Small intestine (tissue), 16 donors: Measurements from ENCODE around the gene H19. TPM values are rescaled to one million over a fixed set of nuclear protein-coding genes. Genes with fewer than 3 reads are reported as not detected.

Source experiments
- DNase-seq, 2 donors: peaks; one replicate each; pipeline versions ENCODE4 v3.0.0 to v3.0.0-alpha.2; 2013
- FAIRE-seq: peaks from 2 replicates; lab custom pipeline; 2012; peaks lifted over from hg19 to GRCh38; lab: Jason Lieb, UNC
- H3K27ac ChIP-seq, 3 donors: one replicate each; pipeline ENCODE4 v1.5.1; 2013; ENCODE audit warnings: low read length in 2 of 3, mild to moderate bottlenecking in 2 of 3, control low read depth in 1 of 3, inconsistent platforms in 1 of 3, low read depth in 1 of 3, moderate library complexity in 1 of 3
- H3K27me3 ChIP-seq, 3 donors: one replicate each; pipeline ENCODE4 v1.6.1; 2013; ENCODE audit warnings: low read length in 3 of 3, inconsistent platforms in 1 of 3; ENCODE audit not compliant: control insufficient read depth in 3 of 3, insufficient read depth in 3 of 3
- H3K36me3 ChIP-seq, 3 donors: one replicate each; pipeline ENCODE4 v1.6.1; 2013; ENCODE audit warnings: low read length in 3 of 3, inconsistent platforms in 1 of 3, low read depth in 1 of 3, mild to moderate bottlenecking in 1 of 3, moderate library complexity in 1 of 3; ENCODE audit not compliant: control insufficient read depth in 3 of 3, insufficient read depth in 2 of 3
- H3K4me1 ChIP-seq, 3 donors: one replicate each; pipeline ENCODE4 v1.6.1; 2013; ENCODE audit warnings: low read length in 2 of 3, inconsistent platforms in 1 of 3, low read depth in 1 of 3, mild to moderate bottlenecking in 1 of 3, moderate library complexity in 1 of 3; ENCODE audit not compliant: control insufficient read depth in 3 of 3, insufficient read depth in 2 of 3
- H3K4me3 ChIP-seq, 3 donors: one replicate each; pipeline ENCODE4 v1.5.1; 2013; ENCODE audit warnings: low read length in 3 of 3, control low read depth in 1 of 3, inconsistent platforms in 1 of 3, low read depth in 1 of 3, mild to moderate bottlenecking in 1 of 3, moderate library complexity in 1 of 3
- H3K9me3 ChIP-seq, 2 donors: one replicate each; pipeline ENCODE4 v1.6.1; 2013; ENCODE audit warnings: low read depth in 1 of 2, low read length in 1 of 2; ENCODE audit not compliant: control insufficient read depth in 2 of 2, insufficient read depth in 1 of 2
- WGBS, 3 donors: extraction: QIAGEN DNeasy Blood & Tissue Kit; methylation state at CpG; one replicate each; pipeline ENCODE4 v1.1.7; 2013; 5-methylcytosine and 5-hydroxymethylcytosine counted together
- long read RNA-seq, 10 donors: transcript quantifications; one replicate each; lab custom pipeline, GENCODE V29; 2026
- polyA plus RNA-seq, 4 donors: library from polyadenylated mRNA; stranded (reverse) in 3 of 4; unstranded in 1 of 4; fragments of 200-250 nt in 3 of 4; fragments of 120-200 nt in 1 of 4; gene quantifications; one replicate each; pipeline versions ENCODE4 v1.2.1 to v1.2.3, GENCODE V29; 2013
- donor health status: healthy with polysubstance abuse.
- donor health status: control.
- donor health status: control.
- donor health status: Bipolar disorder and iron deficiency.
- donor health status: healthy.

H19 gene
- 1,000 to 10,000 TPM in 1 of 4 donors, 10 to 100 TPM in 3; 18.9 to 3,336 (median 28.3) TPM for polyA plus RNA-seq
- long read RNA-seq, donor 1, transcript H19-203 (5 exons, 2,348 nt): major isoform, 408 of 2,189 reads
- long read RNA-seq, donor 1, transcript H19-211 (4 exons, 592 nt): minor isoform, 59 of 2,189 reads
- long read RNA-seq, donor 1, transcript H19-207 (3 exons, 489 nt): minor isoform, 311 of 2,189 reads
- long read RNA-seq, donor 1, transcript H19-201 (4 exons, 1,771 nt): minor isoform, 362 of 2,189 reads
- long read RNA-seq, donor 1, partial matches to known transcripts: 781 of 2,189 reads
- long read RNA-seq, donor 1, other reads (novel, unspliced or antisense): 213 of 2,189 reads
- long read RNA-seq, donor 2, transcript H19-203 (5 exons, 2,348 nt): major isoform, 59 of 292 reads
- long read RNA-seq, donor 2, transcript H19-211 (4 exons, 592 nt): minor isoform, 22 of 292 reads
- long read RNA-seq, donor 2, transcript H19-207 (3 exons, 489 nt): minor isoform, 40 of 292 reads
- long read RNA-seq, donor 2, transcript H19-201 (4 exons, 1,771 nt): minor isoform, 45 of 292 reads
- long read RNA-seq, donor 2, partial matches to known transcripts: 120 of 292 reads
- long read RNA-seq, donor 2, other reads (novel, unspliced or antisense): 0 of 292 reads
- long read RNA-seq, donor 3, transcript H19-211 (4 exons, 592 nt): minor isoform, 26 of 1,806 reads
- long read RNA-seq, donor 3, transcript H19-201 (4 exons, 1,771 nt): major isoform, 282 of 1,806 reads
- long read RNA-seq, donor 3, transcript H19-203 (5 exons, 2,348 nt): minor isoform, 276 of 1,806 reads
- long read RNA-seq, donor 3, transcript H19-207 (3 exons, 489 nt): minor isoform, 115 of 1,806 reads
- long read RNA-seq, donor 3, partial matches to known transcripts: 1,000 of 1,806 reads
- long read RNA-seq, donor 3, other reads (novel, unspliced or antisense): 75 of 1,806 reads
- long read RNA-seq, donor 4, transcript H19-201 (4 exons, 1,771 nt): minor isoform, 13 of 91 reads
- long read RNA-seq, donor 4, transcript H19-207 (3 exons, 489 nt): major isoform, 23 of 91 reads
- long read RNA-seq, donor 4, transcript H19-203 (5 exons, 2,348 nt): minor isoform, 21 of 91 reads
- long read RNA-seq, donor 4, partial matches to known transcripts: 28 of 91 reads
- long read RNA-seq, donor 4, other reads (novel, unspliced or antisense): 0 of 91 reads
- long read RNA-seq, donor 5, transcript H19-207 (3 exons, 489 nt): minor isoform, 35 of 347 reads
- long read RNA-seq, donor 5, transcript H19-211 (4 exons, 592 nt): minor isoform, 18 of 347 reads
- long read RNA-seq, donor 5, transcript H19-201 (4 exons, 1,771 nt): minor isoform, 48 of 347 reads
- long read RNA-seq, donor 5, transcript H19-203 (5 exons, 2,348 nt): major isoform, 106 of 347 reads
- long read RNA-seq, donor 5, partial matches to known transcripts: 124 of 347 reads
- long read RNA-seq, donor 5, other reads (novel, unspliced or antisense): 6 of 347 reads
- long read RNA-seq, donor 6, transcript H19-211 (4 exons, 592 nt): minor isoform, 36 of 733 reads
- long read RNA-seq, donor 6, transcript H19-203 (5 exons, 2,348 nt): major isoform, 132 of 733 reads
- long read RNA-seq, donor 6, transcript H19-207 (3 exons, 489 nt): minor isoform, 119 of 733 reads
- long read RNA-seq, donor 6, transcript H19-201 (4 exons, 1,771 nt): minor isoform, 111 of 733 reads
- long read RNA-seq, donor 6, partial matches to known transcripts: 239 of 733 reads
- long read RNA-seq, donor 6, other reads (novel, unspliced or antisense): 72 of 733 reads
- long read RNA-seq, donor 7: 0 reads
- long read RNA-seq, donor 8, transcript H19-203 (5 exons, 2,348 nt): major isoform, 114 of 365 reads
- long read RNA-seq, donor 8, transcript H19-201 (4 exons, 1,771 nt): minor isoform, 58 of 365 reads
- long read RNA-seq, donor 8, transcript H19-207 (3 exons, 489 nt): minor isoform, 60 of 365 reads
- long read RNA-seq, donor 8, transcript H19-211 (4 exons, 592 nt): minor isoform, 33 of 365 reads
- long read RNA-seq, donor 8, partial matches to known transcripts: 93 of 365 reads
- long read RNA-seq, donor 8, other reads (novel, unspliced or antisense): 0 of 365 reads
- long read RNA-seq, donor 9, transcript H19-211 (4 exons, 592 nt): minor isoform, 15 of 448 reads
- long read RNA-seq, donor 9, transcript H19-203 (5 exons, 2,348 nt): major isoform, 90 of 448 reads
- long read RNA-seq, donor 9, transcript H19-201 (4 exons, 1,771 nt): minor isoform, 64 of 448 reads
- long read RNA-seq, donor 9, transcript H19-207 (3 exons, 489 nt): minor isoform, 43 of 448 reads
- long read RNA-seq, donor 9, partial matches to known transcripts: 224 of 448 reads
- long read RNA-seq, donor 9, other reads (novel, unspliced or antisense): 0 of 448 reads
- long read RNA-seq, donor 10, transcript H19-203 (5 exons, 2,348 nt): major isoform, 272 of 1,324 reads
- long read RNA-seq, donor 10, transcript H19-211 (4 exons, 592 nt): minor isoform, 64 of 1,324 reads
- long read RNA-seq, donor 10, transcript H19-207 (3 exons, 489 nt): minor isoform, 196 of 1,324 reads
- long read RNA-seq, donor 10, transcript H19-201 (4 exons, 1,771 nt): minor isoform, 250 of 1,324 reads
- long read RNA-seq, donor 10, partial matches to known transcripts: 508 of 1,324 reads
- long read RNA-seq, donor 10, other reads (novel, unspliced or antisense): 5 of 1,324 reads

GRCh38 chr11:1997755-1998154 is at the start of gene H19:
Gene H19 (minus strand): TSS chr11:1997842.
- DNase-seq (no peak), FAIRE-seq (no peak)
- no peaks in the 10 kb centered on the region for H3K27me3 ChIP-seq
- H3K36me3 ChIP-seq: no peaks in the 10 kb centered on the region
- H3K4me1 ChIP-seq: no peaks in the 10 kb centered on the region
- no peak within 1 kb of the TSS for H3K27ac ChIP-seq
- H3K4me3 ChIP-seq: no peak within 1 kb of the TSS
- H3K9me3 ChIP-seq: no peaks in the 10 kb centered on the region
- no CpG with 5 or more reads among the region's 14 CpGs for WGBS, 3 donors

GRCh38 chr11:2041963-2042362 is 44.3 kb upstream of the H19 start:
- H3K9me3 ChIP-seq: no peaks in the 10 kb centered on the region
- H3K27me3 ChIP-seq: no peaks in the 10 kb centered on the region
- no peaks in the 10 kb centered on the region for H3K4me1 ChIP-seq
- FAIRE-seq (no peak), DNase-seq (no peak)
- H3K4me3 ChIP-seq: no peak overlapping the region
- WGBS, 3 donors: 61 to 70% (median 63%) methylated on average over 2 of the region's 2 CpGs
- no peak overlapping the region for H3K27ac ChIP-seq
- H3K36me3 ChIP-seq: no peaks in the 10 kb centered on the region

- DNase-seq (no peak), FAIRE-seq (no peak)
- Histone ChIP-seq H3K36me3 (no peaks in the 10 kb centered on the region), H3K27ac (no peak overlapping the region), H3K9me3 (no peaks in the 10 kb centered on the region), H3K27me3 (no peaks in the 10 kb centered on the region), H3K4me3 (no peak overlapping the region), H3K4me1 (no peaks in the 10 kb centered on the region)
- WGBS, 3 donors: no CpG with 5 or more reads among the region's 7 CpGs
These were observed 43.5 kb upstream of the H19 start for GRCh38 chr11:2041153-2041552.

- H3K27ac ChIP-seq: no peak overlapping the region
- H3K4me1 ChIP-seq: no peaks in the 10 kb centered on the region
- no peaks in the 10 kb centered on the region for H3K36me3 ChIP-seq
- no peaks in the 10 kb centered on the region for H3K9me3 ChIP-seq
- H3K27me3 ChIP-seq: no peaks in the 10 kb centered on the region
- no peak overlapping the region for H3K4me3 ChIP-seq
- no CpG with 5 or more reads among the region's 20 CpGs for WGBS, 3 donors
- FAIRE-seq: no peak
- DNase-seq: no peak
These were observed 41.6 kb upstream of the H19 start for GRCh38 chr11:2039198-2039759.

- no CpG with 5 or more reads among the region's 18 CpGs for WGBS, 3 donors
- no peak overlapping the region for H3K27ac ChIP-seq
- H3K4me3 ChIP-seq: no peak overlapping the region
- FAIRE-seq: no peak
- H3K36me3 ChIP-seq: no peaks in the 10 kb centered on the region
- no peaks in the 10 kb centered on the region for H3K4me1 ChIP-seq
- DNase-seq: no peak
- no peaks in the 10 kb centered on the region for H3K9me3 ChIP-seq
- H3K27me3 ChIP-seq: no peaks in the 10 kb centered on the region
These were observed 39.3 kb upstream of the H19 start for GRCh38 chr11:2036863-2037486.

GRCh38 chr11:2035382-2035781 is 37.7 kb upstream of the H19 start:
- no CpG with 5 or more reads among the region's 14 CpGs for WGBS, 3 donors
- H3K9me3 ChIP-seq: no peaks in the 10 kb centered on the region
- H3K36me3 ChIP-seq: no peaks in the 10 kb centered on the region
- no peak overlapping the region for H3K27ac ChIP-seq
- no peak for DNase-seq
- H3K27me3 ChIP-seq: no peaks in the 10 kb centered on the region
- no peak for FAIRE-seq
- H3K4me3 ChIP-seq: no peak overlapping the region
- no peaks in the 10 kb centered on the region for H3K4me1 ChIP-seq
